ENCODE data around the gene ROM1. TPM values are rescaled to one million over a fixed set of nuclear protein-coding genes. Genes with fewer than 3 reads are reported as not detected.

ROM1 gene
- total and polyA plus RNA-seq, 8 donors: 0.29 to 13.0 (median 4.6) TPM; not detected in 1

GRCh38 chr11:62592146-62592815, 20.8 kb upstream of the ROM1 start:
- 11 to 14% (median 13%) methylated on average over 12 to 17 of the region's 17 CpGs for whole genome bisulfite sequencing, 5 donors
- H3K27ac ChIP-seq: peak overlapping the region; percentile 78 to 100 (median 97)
- H3K4me1 ChIP-seq: peaks cover 43 to 68% (median 50%) of the 10 kb centered on the region in 4 donors
- TF ChIP-seq POLR2A (IDR thresholded peaks at IDR 0.05) (no peak), POLR2AphosphoS5 (IDR thresholded peaks at IDR 0.05) (no peak), EP300 (IDR thresholded peaks at IDR 0.05) (no peak), CTCF (IDR thresholded peaks at IDR 0.05) (no peak)
- no peaks in the 10 kb centered on the region for H3K9me3 ChIP-seq
- peaks cover 41 to 62% (median 56%) of the 10 kb centered on the region in 4 donors for H3K36me3 ChIP-seq
- H3K27me3 ChIP-seq: no peaks in the 10 kb centered on the region
- H3K4me3 ChIP-seq: peak overlapping the region; percentile 66 to 87 (median 68)
- no peak for DNase-seq
- intact Hi-C loops (cut with DNase I; ENCODE audit: low total_unique reads): no loop called here

GRCh38 chr11:62592989-62593421, 20.1 kb upstream of the ROM1 start:
- DNase-seq: no peak
- Histone ChIP-seq H3K36me3 (peaks cover 49 to 63% (median 56%) of the 10 kb centered on the region in 4 donors), H3K9me3 (no peaks in the 10 kb centered on the region), H3K4me3 (no peak overlapping the region), H3K27ac (peak overlapping the region in 4 of 5 donors; percentile 96 to 100 (median 98)), H3K27me3 (no peaks in the 10 kb centered on the region), H3K4me1 (peaks cover 36 to 66% (median 49%) of the 10 kb centered on the region in 4 donors)
- intact Hi-C loops (cut with DNase I; ENCODE audit: low total_unique reads): no loop called here
- TF ChIP-seq EP300 (IDR thresholded peaks at IDR 0.05) (no peak), CTCF (IDR thresholded peaks at IDR 0.05) (no peak), POLR2AphosphoS5 (IDR thresholded peaks at IDR 0.05) (no peak), POLR2A (IDR thresholded peaks at IDR 0.05) (no peak)
- 67 to 84% (median 79%) methylated on average over 8 of the region's 8 CpGs for WGBS, 5 donors

GRCh38 chr11:62593434-62594044, 19.5 kb upstream of the ROM1 start:
- 49 to 54% (median 54%) methylated on average over 13 of the region's 13 CpGs for WGBS, 5 donors
- no peaks in the 10 kb centered on the region for H3K9me3 ChIP-seq
- peak; percentile 87 to 90 for DNase-seq
- H3K27ac ChIP-seq: peak overlapping the region in 3 of 5 donors; percentile 96 to 100 (median 98)
- H3K4me1 ChIP-seq: peaks cover 35 to 66% (median 49%) of the 10 kb centered on the region in 4 donors
- no peaks in the 10 kb centered on the region for H3K27me3 ChIP-seq
- H3K36me3 ChIP-seq: peaks cover 49 to 63% (median 56%) of the 10 kb centered on the region in 4 donors
- no peak overlapping the region for H3K4me3 ChIP-seq
- intact Hi-C loops (cut with DNase I; ENCODE audit: low total_unique reads): no loop called here
- no peak for TF ChIP-seq POLR2A (IDR thresholded peaks at IDR 0.05)
- peak; percentile 42 to 81 (median 44) for TF ChIP-seq POLR2AphosphoS5 (IDR thresholded peaks at IDR 0.05)
- no peak for TF ChIP-seq EP300 (IDR thresholded peaks at IDR 0.05)
- TF ChIP-seq CTCF (IDR thresholded peaks at IDR 0.05): peak in 5 of 7 experiments; percentile 29 to 64 (median 58)

GRCh38 chr11:62595124-62595523, 17.9 kb upstream of the ROM1 start:
- Histone ChIP-seq H3K9me3 (no peaks in the 10 kb centered on the region), H3K36me3 (peaks cover 45 to 59% (median 55%) of the 10 kb centered on the region in 4 donors), H3K4me1 (peaks cover 32 to 66% (median 51%) of the 10 kb centered on the region in 4 donors), H3K27me3 (no peaks in the 10 kb centered on the region), H3K4me3 (no peak overlapping the region), H3K27ac (no peak overlapping the region)
- intact Hi-C loops (cut with DNase I; ENCODE audit: low total_unique reads): no loop called here
- DNase-seq: no peak
- no peak for TF ChIP-seq CTCF (IDR thresholded peaks at IDR 0.05)
- no peak for TF ChIP-seq POLR2A (IDR thresholded peaks at IDR 0.05)
- no peak for TF ChIP-seq POLR2AphosphoS5 (IDR thresholded peaks at IDR 0.05)
- no peak for TF ChIP-seq EP300 (IDR thresholded peaks at IDR 0.05)
- 82 to 90% (median 87%) methylated on average over 8 of the region's 8 CpGs for WGBS, 5 donors

All from stomach (tissue), 9 donors.